H1 (cell line): ENCODE data around the gene PSKH1. TPM values are rescaled to one million over a fixed set of nuclear protein-coding genes. Genes with fewer than 3 reads are reported as not detected.

ENCODE experiments used
- BCL11A ChIP-seq, 2 experiments: IDR thresholded peaks; one replicate each; pipeline ENCODE4 v1.6.1; 2011; ENCODE audit warnings: low read depth in 2 of 2, low read length in 2 of 2, mild to moderate bottlenecking in 2 of 2
- CTBP2 ChIP-seq: IDR thresholded peaks from 2 replicates; pipeline ENCODE4 v1.7.0; 2011; ENCODE audit warnings: borderline replicate concordance, mild to moderate bottlenecking, moderate library complexity, mixed read lengths, low read length; ENCODE audit not compliant: insufficient read depth, insufficient read length
- KDM1A ChIP-seq: fragments of 200-600, 300-600 bp; sonication (generic); IDR thresholded peaks from 2 replicates; pipeline ENCODE4 v1.7.1; 2016; ENCODE audit warnings: mild to moderate bottlenecking, low read length, borderline replicate concordance
- MAX ChIP-seq: IDR thresholded peaks from 2 replicates; pipeline ENCODE4 v1.6.1; 2012; ENCODE audit warnings: inconsistent platforms
- POU5F1 ChIP-seq: IDR thresholded peaks from 2 replicates; pipeline ENCODE4 v1.6.1; 2011; ENCODE audit warnings: low read depth, mild to moderate bottlenecking, low read length, moderate library complexity
- RNF2 ChIP-seq: fragments of 200-900, 300-1000 bp; sonication (generic); IDR thresholded peaks from 2 replicates; pipeline ENCODE4 v1.7.1; 2016; ENCODE audit warnings: borderline replicate concordance, low read depth, mild to moderate bottlenecking, antibody characterized with exemption, low read length; ENCODE audit not compliant: poor library complexity, severe bottlenecking; ENCODE audit errors: missing control alignments
- SP4 ChIP-seq: IDR thresholded peaks from 2 replicates; pipeline ENCODE4 v1.6.1; 2012; ENCODE audit warnings: low read length, inconsistent platforms
- SUZ12 ChIP-seq: fragments of 200-600 bp; sonication (generic); IDR thresholded peaks from 2 replicates; pipeline ENCODE4 v1.6.1; 2012; ENCODE audit warnings: mild to moderate bottlenecking, inconsistent platforms, low read length, moderate library complexity, mixed read lengths
- polyA plus RNA-seq, 7 experiments: library from polyadenylated mRNA; depleted of rRNA in 3 of 7; stranded (reverse) in 5 of 7; unstranded in 2 of 7; fragments of >200 nt in 5 of 7; fragments of 200-250 nt in 2 of 7; gene quantifications; 1 replicate in 5 of 7; 2 replicates in 1 of 7; 4 replicates in 1 of 7; pipeline versions ENCODE4 v1.2.1 to v1.2.3, GENCODE V29; 2011 to 2013; ENCODE audit warnings: missing spikeins in 2 of 7, mixed read lengths in 2 of 7
- total RNA-seq: library from RNA; stranded (reverse); fragmentation: NEBNext Ultra II Directional; extraction: Animal tissue kit (Norgen Biotek cat#: 25700); gene quantifications from 2 replicates; pipeline ENCODE4 v1.2.1, GENCODE V29; 2021

The PSKH1 gene
- total and polyA plus RNA-seq, 2 of the 8 experiments (the other 6 are each of a cell fraction or from before 2014, with no cell fraction given) = 24.8 to 51.0 TPM

GRCh38 chr16:67950335-67950843 is 57.3 kb downstream of the PSKH1 start (continued):
- TF ChIP-seq RNF2 (no peak), SP4 (no peak), KDM1A (no peak), CTBP2 (no peak), BCL11A (IDR thresholded peaks at IDR 0.05; ENCODE audit: low read depth in 2 of 2, low read length in 2 of 2) (no peak), POU5F1 (no peak), SUZ12 (no peak), MAX (no peak)
